Small intestine (tissue), 16 donors: ENCODE data around the gene SLC24A2. TPM values are rescaled to one million over a fixed set of nuclear protein-coding genes. Genes with fewer than 3 reads are reported as not detected.
"Not testable (repeated sequence)": the region's sequence is repeated elsewhere in the genome, so short reads cannot be mapped to it uniquely, and the experiment has no call there.

ENCODE experiments used
- DNase-seq, 2 donors: peaks; one replicate each; pipeline versions ENCODE4 v3.0.0 to v3.0.0-alpha.2; 2013
- FAIRE-seq: peaks from 2 replicates; lab custom pipeline; 2012; peaks lifted over from hg19 to GRCh38; lab: Jason Lieb, UNC
- H3K27ac ChIP-seq, 3 donors: one replicate each; pipeline ENCODE4 v1.5.1; 2013; ENCODE audit warnings: low read length in 2 of 3, mild to moderate bottlenecking in 2 of 3, control low read depth in 1 of 3, inconsistent platforms in 1 of 3, low read depth in 1 of 3, moderate library complexity in 1 of 3
- H3K27me3 ChIP-seq, 3 donors: one replicate each; pipeline ENCODE4 v1.6.1; 2013; ENCODE audit warnings: low read length in 3 of 3, inconsistent platforms in 1 of 3; ENCODE audit not compliant: control insufficient read depth in 3 of 3, insufficient read depth in 3 of 3
- H3K36me3 ChIP-seq, 3 donors: one replicate each; pipeline ENCODE4 v1.6.1; 2013; ENCODE audit warnings: low read length in 3 of 3, inconsistent platforms in 1 of 3, low read depth in 1 of 3, mild to moderate bottlenecking in 1 of 3, moderate library complexity in 1 of 3; ENCODE audit not compliant: control insufficient read depth in 3 of 3, insufficient read depth in 2 of 3
- H3K4me1 ChIP-seq, 3 donors: one replicate each; pipeline ENCODE4 v1.6.1; 2013; ENCODE audit warnings: low read length in 2 of 3, inconsistent platforms in 1 of 3, low read depth in 1 of 3, mild to moderate bottlenecking in 1 of 3, moderate library complexity in 1 of 3; ENCODE audit not compliant: control insufficient read depth in 3 of 3, insufficient read depth in 2 of 3
- H3K4me3 ChIP-seq, 3 donors: one replicate each; pipeline ENCODE4 v1.5.1; 2013; ENCODE audit warnings: low read length in 3 of 3, control low read depth in 1 of 3, inconsistent platforms in 1 of 3, low read depth in 1 of 3, mild to moderate bottlenecking in 1 of 3, moderate library complexity in 1 of 3
- H3K9me3 ChIP-seq, 2 donors: one replicate each; pipeline ENCODE4 v1.6.1; 2013; ENCODE audit warnings: low read depth in 1 of 2, low read length in 1 of 2; ENCODE audit not compliant: control insufficient read depth in 2 of 2, insufficient read depth in 1 of 2
- WGBS, 3 donors: extraction: QIAGEN DNeasy Blood & Tissue Kit; methylation state at CpG; one replicate each; pipeline ENCODE4 v1.1.7; 2013; 5-methylcytosine and 5-hydroxymethylcytosine counted together
- long read RNA-seq, 10 donors: transcript quantifications; one replicate each; lab custom pipeline, GENCODE V29; 2026
- polyA plus RNA-seq, 4 donors: library from polyadenylated mRNA; stranded (reverse) in 3 of 4; unstranded in 1 of 4; fragments of 200-250 nt in 3 of 4; fragments of 120-200 nt in 1 of 4; gene quantifications; one replicate each; pipeline versions ENCODE4 v1.2.1 to v1.2.3, GENCODE V29; 2013
- donor health status: healthy with polysubstance abuse.
- donor health status: control.
- donor health status: control.
- donor health status: Bipolar disorder and iron deficiency.
- donor health status: healthy.

Gene SLC24A2
- polyA plus RNA-seq = under 1 TPM in 2 of 4 donors, not detected in 2; 0.01 to 0.03 TPM
- long read RNA-seq, donor 1 = 0 reads
- long read RNA-seq, donor 2 = 0 reads
- long read RNA-seq, donor 3 = 0 reads
- long read RNA-seq, donor 4 = 0 reads
- long read RNA-seq, donor 5 = 0 reads
- long read RNA-seq, donor 6 = 0 reads
- long read RNA-seq, donor 7 = 0 reads
- long read RNA-seq, donor 8 = 0 reads
- long read RNA-seq, donor 9 = 0 reads
- long read RNA-seq, donor 10 = 0 reads

- DNase-seq = no peak
- peaks cover 7 to 22% (median 15%) of the 10 kb centered on the region in 3 donors for H3K27me3 ChIP-seq
- WGBS, 3 donors = 2 to 13% (median 9%) methylated on average over 41 to 67 of the region's 67 CpGs
- no peak for FAIRE-seq
- no peak within 1 kb of the TSS for H3K4me3 ChIP-seq
- no peaks in the 10 kb centered on the region for H3K36me3 ChIP-seq
- no peaks in the 10 kb centered on the region for H3K4me1 ChIP-seq
- H3K9me3 ChIP-seq = no peaks in the 10 kb centered on the region
- H3K27ac ChIP-seq = no peak within 1 kb of the TSS
These were observed at the start of gene SLC24A2 for GRCh38 chr9:19788614-19789271. SLC24A2 (minus strand) TSS chr9:19789037.

GRCh38 chr9:19833331-19833730 is 44.5 kb upstream of the SLC24A2 start:
- not testable (repeated sequence) for FAIRE-seq, H3K27ac ChIP-seq, H3K36me3 ChIP-seq, H3K4me1 ChIP-seq, DNase-seq, H3K4me3 ChIP-seq, H3K27me3 ChIP-seq, H3K9me3 ChIP-seq
- WGBS, 3 donors = 86 to 90% (median 89%) methylated on average over 9 of the region's 9 CpGs

GRCh38 chr9:19830796-19831195 is 42.0 kb upstream of the SLC24A2 start:
- H3K27me3 ChIP-seq = no peaks in the 10 kb centered on the region
- H3K9me3 ChIP-seq = peaks cover 0 to 3% of the 10 kb centered on the region in 2 donors
- DNase-seq (no peak), FAIRE-seq (no peak)
- no peak overlapping the region for H3K4me3 ChIP-seq
- WGBS, 3 donors = 73 to 100% (median 92%) methylated on average over 1 of the region's 1 CpG
- H3K27ac ChIP-seq = no peak overlapping the region
- no peaks in the 10 kb centered on the region for H3K36me3 ChIP-seq
- H3K4me1 ChIP-seq = no peaks in the 10 kb centered on the region

- WGBS, 3 donors = 46 to 50% (median 49%) methylated on average over 4 of the region's 4 CpGs
- DNase-seq (no peak), FAIRE-seq (no peak)
- Histone ChIP-seq H3K27me3 (no peaks in the 10 kb centered on the region), H3K36me3 (no peaks in the 10 kb centered on the region), H3K4me1 (no peaks in the 10 kb centered on the region), H3K9me3 (peaks cover 0 to 3% of the 10 kb centered on the region in 2 donors), H3K4me3 (no peak overlapping the region), H3K27ac (no peak overlapping the region)
These were observed 39.8 kb upstream of the SLC24A2 start for GRCh38 chr9:19828576-19829109.

GRCh38 chr9:19816769-19817168 is 27.9 kb upstream of the SLC24A2 start:
- H3K4me3 ChIP-seq = no peak overlapping the region
- 78 to 84% (median 82%) methylated on average over 2 of the region's 2 CpGs for WGBS, 3 donors
- DNase-seq (no peak), FAIRE-seq (no peak)
- no peaks in the 10 kb centered on the region for H3K27me3 ChIP-seq
- no peak overlapping the region for H3K27ac ChIP-seq
- H3K36me3 ChIP-seq = no peaks in the 10 kb centered on the region
- H3K4me1 ChIP-seq = no peaks in the 10 kb centered on the region
- no peaks in the 10 kb centered on the region for H3K9me3 ChIP-seq

GRCh38 chr9:19812194-19812593 is 23.4 kb upstream of the SLC24A2 start:
- H3K27me3 ChIP-seq = no peaks in the 10 kb centered on the region
- FAIRE-seq (no peak), DNase-seq (no peak)
- no peaks in the 10 kb centered on the region for H3K9me3 ChIP-seq
- H3K27ac ChIP-seq = no peak overlapping the region
- H3K4me1 ChIP-seq = no peaks in the 10 kb centered on the region
- H3K36me3 ChIP-seq = no peaks in the 10 kb centered on the region
- no peak overlapping the region for H3K4me3 ChIP-seq

GRCh38 chr9:19809422-19810269 is 20.8 kb upstream of the SLC24A2 start:
- FAIRE-seq (no peak), DNase-seq (no peak)
- no peaks in the 10 kb centered on the region for H3K9me3 ChIP-seq
- H3K4me1 ChIP-seq = no peaks in the 10 kb centered on the region
- 81 to 87% (median 85%) methylated on average over 16 of the region's 16 CpGs for WGBS, 3 donors
- H3K27ac ChIP-seq = no peak overlapping the region
- no peaks in the 10 kb centered on the region for H3K27me3 ChIP-seq
- no peak overlapping the region for H3K4me3 ChIP-seq
- no peaks in the 10 kb centered on the region for H3K36me3 ChIP-seq

GRCh38 chr9:19807182-19807892 is 18.5 kb upstream of the SLC24A2 start:
- Histone ChIP-seq H3K9me3 (no peaks in the 10 kb centered on the region), H3K36me3 (no peaks in the 10 kb centered on the region), H3K4me3 (no peak overlapping the region), H3K4me1 (no peaks in the 10 kb centered on the region), H3K27ac (no peak overlapping the region), H3K27me3 (no peaks in the 10 kb centered on the region)
- FAIRE-seq (no peak), DNase-seq (no peak)
- WGBS, 3 donors = 28 to 36% (median 30%) methylated on average over 4 of the region's 4 CpGs
